PC-3 (cell line): ENCODE measurements around the gene ENOPH1. TPM values are rescaled to one million over a fixed set of nuclear protein-coding genes. Genes with fewer than 3 reads are reported as not detected.
"Not testable (repeated sequence)": the region's sequence is repeated elsewhere in the genome, so short reads cannot be mapped to it uniquely, and the experiment has no call there.

Experiments
- ATAC-seq: fragments of 200-7000 bp; cut with Tn5 transposase; 2 replicates; pipeline ENCODE4 v1.9.1; 2020; ENCODE audit warnings: mild to moderate bottlenecking, moderate library complexity
- BruUV-seq: library from RNA; stranded (reverse); fragments of 400-500 nt; replicated peaks from 2 replicates; lab custom pipeline; 2021; lab: Mats Ljungman, UMichigan
- CTCF ChIA-PET: fragments of 300-600 bp; sonication (Branson Sonifier 250); formaldehyde crosslinking; loops from one replicate; lab custom pipeline; 2022; ENCODE audit warnings: antibody characterized with exemption; lab: Charles Lee
- POLR2A ChIA-PET: fragments of 300-600 bp; sonication (Branson Sonifier 250); formaldehyde crosslinking; loops from one replicate; lab custom pipeline; 2022; ENCODE audit warnings: antibody characterized with exemption; ENCODE audit not compliant: unreplicated experiment; lab: Charles Lee
- DNase-seq: peaks from one replicate; pipeline ENCODE4 v3.0.0-alpha.2; 2015
- H2AFZ ChIP-seq: fragments of 300-600 bp; sonication (generic); 2 replicates; pipeline ENCODE4 v1.6.0; 2016; ENCODE audit warnings: antibody characterized with exemption, low read length
- H3F3A ChIP-seq: fragments of 300-600 bp; sonication (generic); one replicate; pipeline ENCODE4 v1.6.0; 2017; ENCODE audit warnings: antibody characterized with exemption, low read length, control low read depth, mild to moderate bottlenecking; ENCODE audit not compliant: unreplicated experiment
- H3K27ac ChIP-seq: fragments of 300-600 bp; sonication (generic); 2 replicates; pipeline ENCODE4 v1.5.1; 2016; ENCODE audit warnings: mild to moderate bottlenecking, low read length
- H3K27me3 ChIP-seq: fragments of 300-600 bp; sonication (generic); 2 replicates; pipeline ENCODE4 v1.6.1; 2016; ENCODE audit warnings: low read length, mixed read lengths
- H3K36me3 ChIP-seq: fragments of 300-600 bp; sonication (generic); 2 replicates; pipeline ENCODE4 v1.6.1; 2016; ENCODE audit warnings: low read depth, mixed run types, low read length, mixed read lengths
- H3K4me1 ChIP-seq: fragments of 300-600 bp; sonication (generic); 2 replicates; pipeline ENCODE4 v1.5.1; 2016; ENCODE audit warnings: low read length; ENCODE audit not compliant: insufficient read depth
- H3K4me2 ChIP-seq: fragments of 300-600 bp; sonication (generic); 2 replicates; pipeline ENCODE4 v1.6.0; 2016; ENCODE audit warnings: low read length
- H3K4me3 ChIP-seq: fragments of 300-600 bp; sonication (generic); 2 replicates; pipeline ENCODE4 v1.5.1; 2016; ENCODE audit warnings: mild to moderate bottlenecking, low read length, mixed read lengths
- H3K79me2 ChIP-seq: fragments of 300-600 bp; sonication (generic); 2 replicates; pipeline ENCODE4 v1.6.1; 2017; ENCODE audit warnings: low read length, mixed read lengths
- H3K9ac ChIP-seq: fragments of 300-600 bp; sonication (generic); 2 replicates; pipeline ENCODE4 v1.6.0; 2016; ENCODE audit warnings: mild to moderate bottlenecking, low read length
- H3K9me2 ChIP-seq: fragments of 300-600 bp; sonication (generic); replicated peaks from 2 replicates; pipeline ENCODE4 v1.6.1; 2016; ENCODE audit warnings: mixed run types, low read length, mixed read lengths
- H3K9me3 ChIP-seq: fragments of 300-600 bp; sonication (generic); 2 replicates; pipeline ENCODE4 v1.6.1; 2016; ENCODE audit warnings: low read length, mixed read lengths
- H4K20me1 ChIP-seq: fragments of 300-600 bp; sonication (generic); 2 replicates; pipeline ENCODE4 v1.6.1; 2016; ENCODE audit warnings: low read length, mixed read lengths
- CTCF ChIP-seq: fragments of 300-600 bp; sonication (generic); conservative IDR thresholded peaks from 2 replicates; pipeline ENCODE4 v1.5.1; 2017; ENCODE audit warnings: antibody characterized with exemption, low read depth, mild to moderate bottlenecking, low read length
- EZH2 ChIP-seq: fragments of 300-600 bp; sonication (generic); IDR thresholded peaks from one replicate; pipeline ENCODE4 v1.6.1; 2017; ENCODE audit warnings: antibody characterized with exemption, mild to moderate bottlenecking, low read length; ENCODE audit not compliant: unreplicated experiment
- EZH2phosphoT487 ChIP-seq: fragments of 300-600 bp; sonication (generic); IDR thresholded peaks from 2 replicates; pipeline ENCODE4 v1.6.1; 2018; ENCODE audit warnings: mild to moderate bottlenecking, antibody characterized with exemption, low read length, borderline replicate concordance
- intact Hi-C: fragments of 100-400 bp; cut with micrococcal nuclease; formaldehyde crosslinking; loops from 2 replicates; pipeline ENCODE4 v1.9.0; 2023
- total RNA-seq: library from RNA; depleted of rRNA; stranded (reverse); fragments of >200 nt; gene quantifications from 2 replicates; pipeline ENCODE4 v1.2.3, GENCODE V29; 2014

ENOPH1 gene
- total RNA-seq, 1 experiment from 2014 or later, result 37.5 TPM

GRCh38 chr4:82467471-82467870 lies 37.1 kb downstream of the ENOPH1 start:
- H3K36me3 ChIP-seq, result peaks cover 5% of the 10 kb centered on the region
- H3K79me2 ChIP-seq, result no peaks in the 10 kb centered on the region
- H2AFZ ChIP-seq, result no peak overlapping the region
- ChIA-PET POLR2A (no interaction called here), CTCF (no interaction called here)
- H3K27me3 ChIP-seq, result no peaks in the 10 kb centered on the region
- H3K27ac ChIP-seq, result no peak overlapping the region
- H3K9ac ChIP-seq, result no peak overlapping the region
- H4K20me1 ChIP-seq, result no peaks in the 10 kb centered on the region
- H3K9me3 ChIP-seq, result no peaks in the 10 kb centered on the region
- H3F3A ChIP-seq, result no peaks in the 10 kb centered on the region
- no peaks in the 10 kb centered on the region for H3K9me2 ChIP-seq
- no peak for ATAC-seq
- DNase-seq, result no peak
- H3K4me2 ChIP-seq, result no peak overlapping the region
- no peak overlapping the region for H3K4me3 ChIP-seq
- TF ChIP-seq EZH2phosphoT487, result no peak
- no peak for TF ChIP-seq CTCF
- no peak for TF ChIP-seq EZH2
- BruUV-seq, result no TSS peak
- intact Hi-C loops, result no loop called here
- H3K4me1 ChIP-seq, result no peaks in the 10 kb centered on the region

GRCh38 chr4:82469791-82470345 lies 39.5 kb downstream of the ENOPH1 start:
- Histone ChIP-seq H3F3A (no peaks in the 10 kb centered on the region), H3K9me3 (no peaks in the 10 kb centered on the region), H4K20me1 (no peaks in the 10 kb centered on the region), H3K79me2 (no peaks in the 10 kb centered on the region), H3K9me2 (no peaks in the 10 kb centered on the region), H3K4me3 (no peak overlapping the region), H3K36me3 (peaks cover 5% of the 10 kb centered on the region; the same call in 1 of the 2 replicates), H2AFZ (no peak overlapping the region), H3K27ac (no peak overlapping the region), H3K27me3 (no peaks in the 10 kb centered on the region), H3K4me2 (no peak overlapping the region), H3K9ac (no peak overlapping the region), H3K4me1 (no peaks in the 10 kb centered on the region)
- peak; percentile 24; the same call in 1 of the 2 replicates for ATAC-seq
- intact Hi-C loops, result no loop called here
- TF ChIP-seq EZH2phosphoT487 (no peak), CTCF (no peak), EZH2 (no peak)
- BruUV-seq, result no TSS peak
- DNase-seq, result no peak
- ChIA-PET CTCF (interaction anchor here (0.6 kb wide), 1 partner anchor 76 kb away, joined by 3 read pairs; no protein-coding TSS in a partner anchor), POLR2A (no interaction called here)

- CTCF ChIA-PET, H2AFZ ChIP-seq, H3K27me3 ChIP-seq, H3K4me1 ChIP-seq, H3K9me3 ChIP-seq, intact Hi-C loops, H3K4me2 ChIP-seq, H3K9ac ChIP-seq, H4K20me1 ChIP-seq, POLR2A ChIA-PET, BruUV-seq, H3K4me3 ChIP-seq, H3F3A ChIP-seq, DNase-seq, H3K27ac ChIP-seq, ATAC-seq, H3K36me3 ChIP-seq, H3K79me2 ChIP-seq, H3K9me2 ChIP-seq: not testable (repeated sequence)
Observed at GRCh38 chr4:82473080-82473479, 42.7 kb downstream of the ENOPH1 start.
